K562 (cell line): ENCODE measurements around the gene SIRT7. TPM values are rescaled to one million over a fixed set of nuclear protein-coding genes. Genes with fewer than 3 reads are reported as not detected.

ENCODE experiments used
- ARID1B ChIP-seq: fragments of 450-650 bp; IDR thresholded peaks from 2 replicates; pipeline ENCODE4 v1.6.1; 2016; ENCODE audit warnings: antibody characterized with exemption, mild to moderate bottlenecking, inconsistent platforms
- ARNT ChIP-seq, 2 experiments: fragments of 450-650 bp; IDR thresholded peaks; 2 replicates each; pipeline ENCODE4 v1.6.1; 2016; ENCODE audit warnings: mild to moderate bottlenecking in 1 of 2
- BDP1 ChIP-seq: IDR thresholded peaks from 3 replicates; pipeline ENCODE4 v1.6.1; 2011; ENCODE audit not compliant: insufficient read length, insufficient read depth
- CREB5 ChIP-seq: fragments of 250-450 bp; sonication (Bioruptor Pico); IDR thresholded peaks from 2 replicates; pipeline ENCODE4 v1.5.0; 2020; ENCODE audit warnings: mild to moderate bottlenecking
- E4F1 ChIP-seq: fragments of 250-450 bp; sonication (Bioruptor Pico); IDR thresholded peaks from 2 replicates; pipeline ENCODE4 v1.5.0; 2021; ENCODE audit warnings: mild to moderate bottlenecking, borderline replicate concordance
- EP300 ChIP-seq: IDR thresholded peaks from 2 replicates; pipeline ENCODE4 v1.6.1; 2012; ENCODE audit warnings: low read length, improper control_type of control experiment
- MEF2A ChIP-seq: IDR thresholded peaks from 2 replicates; pipeline ENCODE4 v1.6.1; 2011; ENCODE audit warnings: low read depth, mild to moderate bottlenecking, low read length, moderate library complexity; ENCODE audit not compliant: control insufficient read depth
- NBN ChIP-seq: fragments of 450-650 bp; IDR thresholded peaks from 2 replicates; pipeline ENCODE4 v1.6.1; 2016; ENCODE audit warnings: low read depth, mild to moderate bottlenecking
- RBBP5 ChIP-seq: fragments of 200-600 bp; sonication (generic); IDR thresholded peaks from 2 replicates; pipeline ENCODE4 v1.6.1; 2012; ENCODE audit warnings: borderline replicate concordance, mild to moderate bottlenecking, low read length, control low read depth, inconsistent platforms; ENCODE audit not compliant: insufficient read depth, poor library complexity, severe bottlenecking
- TBL1XR1 ChIP-seq, 2 experiments: IDR thresholded peaks; 2 replicates each; pipeline ENCODE4 v1.6.1; 2012; ENCODE audit warnings: improper control_type of control experiment in 2 of 2, low read length in 2 of 2, mild to moderate bottlenecking in 1 of 2
- TFAM ChIP-seq: fragments of 250-450 bp; sonication (Bioruptor Pico); conservative IDR thresholded peaks from 2 replicates; pipeline ENCODE4 v1.5.0; 2021; ENCODE audit warnings: mild to moderate bottlenecking, moderate library complexity
- ZC3H11A ChIP-seq: IDR thresholded peaks from 2 replicates; pipeline ENCODE4 v1.6.1; 2012; ENCODE audit warnings: low read depth, low read length, improper control_type of control experiment
- ZNF224 ChIP-seq: sonication (generic); formaldehyde crosslinking; IDR thresholded peaks from 2 replicates; pipeline ENCODE4 v1.8.0; 2022; ENCODE audit warnings: mild to moderate bottlenecking, missing genetic modification reagents
- ZNF717 ChIP-seq: fragments of 250-450 bp; sonication (Bioruptor Pico); IDR thresholded peaks from 2 replicates; pipeline ENCODE4 v1.5.0; 2021
- ZNF740 ChIP-seq, 3 experiments: fragments of 200-800 bp in 1 of 3; sonication (Bioruptor generic) in 1 of 3; sonication (generic) in 1 of 3; formaldehyde crosslinking in 1 of 3; IDR thresholded peaks; 2 replicates each; pipeline versions ENCODE4 v1.6.1 to v1.8.0; 2016 to 2022; ENCODE audit warnings: mild to moderate bottlenecking in 2 of 3, missing compliant biosample characterization in 2 of 3, missing genetic modification characterization in 2 of 3, missing genetic modification reagents in 1 of 3
- polyA plus RNA-seq, 8 experiments: library from polyadenylated mRNA; depleted of rRNA in 4 of 8; stranded (reverse) in 5 of 8; unstranded in 3 of 8; fragments of >200 nt; fragmentation: Nextera tagmentation in 2 of 8; fragmentation: Illumina TruSeq in 1 of 8; extraction: Ambion mirVana in 2 of 8; extraction: Trizol in 1 of 8; gene quantifications; 2 replicates each; pipeline versions ENCODE4 v1.2.1 to v1.2.3, GENCODE V29; 2011 to 2014; ENCODE audit warnings: inconsistent platforms in 1 of 8, missing spikeins in 1 of 8
- total RNA-seq, 7 experiments: library from RNA; depleted of rRNA in 6 of 7; stranded (reverse); fragments of >200 nt in 6 of 7; fragmentation: Illumina TruSeq in 2 of 7; extraction: Trizol in 2 of 7; gene quantifications; 2 replicates each; pipeline versions ENCODE4 v1.2.1 to v1.2.3, GENCODE V29; 2011 to 2021; ENCODE audit warnings: low replicate concordance in 1 of 7
- TF ChIP-seq, protein P1 (sequence below): sonication (generic); formaldehyde crosslinking; IDR thresholded peaks from 2 replicates; pipeline ENCODE4 v1.8.0; 2023; ENCODE audit warnings: mild to moderate bottlenecking, missing genetic modification reagents
- TF ChIP-seq, protein P2 (sequence below): sonication (generic); formaldehyde crosslinking; IDR thresholded peaks from 2 replicates; pipeline ENCODE4 v1.8.0; 2022; ENCODE audit warnings: mild to moderate bottlenecking, missing genetic modification reagents

SIRT7 gene
- total and polyA plus RNA-seq, 9 of the 15 experiments (the other 6 are each of a cell fraction or from before 2014, with no cell fraction given) = 1.6 to 54.8 (median 20.3) TPM

DNA sequence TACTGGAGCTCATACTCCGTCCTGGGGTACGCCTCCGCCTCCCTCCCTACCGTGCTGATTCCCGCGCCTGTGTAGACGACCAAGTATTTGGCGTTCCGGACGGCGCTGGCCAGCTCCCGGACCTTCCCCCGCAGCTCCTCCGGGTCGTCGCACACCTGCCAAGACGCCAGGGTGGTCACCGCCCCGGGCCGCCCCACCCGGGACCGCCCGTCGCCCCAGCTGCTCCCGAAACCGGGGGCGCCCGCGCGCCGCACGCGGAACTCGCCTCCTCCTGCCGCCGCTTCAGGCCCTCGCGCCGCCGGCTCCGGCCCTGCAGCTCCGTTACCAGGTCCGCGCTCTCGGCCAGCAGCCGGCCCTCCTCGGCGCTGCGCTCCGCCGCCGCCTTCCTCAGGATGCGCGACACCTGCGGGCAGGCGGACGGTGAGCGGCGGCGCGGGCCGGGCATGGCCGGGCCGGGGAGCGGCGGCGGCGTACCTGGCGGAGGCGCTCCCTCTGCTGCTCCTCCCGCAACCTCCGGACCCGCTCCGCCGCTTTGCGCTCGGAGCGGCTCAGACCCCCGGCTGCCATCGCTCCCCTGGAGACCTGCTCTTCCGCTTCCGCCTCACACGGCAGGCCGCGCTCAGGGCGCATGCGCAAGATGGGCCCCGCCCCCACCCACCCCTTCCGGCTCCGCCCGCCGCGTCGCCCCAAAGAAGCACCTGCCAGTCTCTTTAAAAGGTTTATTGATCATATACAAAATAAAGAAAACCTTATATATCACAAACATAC is at the start of gene SIRT7 (continued):
- TF ChIP-seq CREB5 (no peak), ARID1B (no peak), TFAM (CRISPR knock-in tag) (no peak), MEF2A (no peak), ZC3H11A (no peak), E4F1 (CRISPR knock-in tag) (no peak), BDP1 (no peak), ZNF717 (CRISPR knock-in tag) (no peak), NBN (no peak), TBL1XR1 (IDR thresholded peaks at IDR 0.05; ENCODE audit: low read length in 2 of 2) (no peak), ZNF224 (no peak), RBBP5 (peak; percentile 95), EP300 (no peak), ARNT (IDR thresholded peaks at IDR 0.05) (no peak), ZNF740 (CRISPR knock-in tag; IDR thresholded peaks at IDR 0.05) (no peak), ZNF740 (tag; IDR thresholded peaks at IDR 0.05) (no peak)
- TF ChIP-seq, protein P1, sequence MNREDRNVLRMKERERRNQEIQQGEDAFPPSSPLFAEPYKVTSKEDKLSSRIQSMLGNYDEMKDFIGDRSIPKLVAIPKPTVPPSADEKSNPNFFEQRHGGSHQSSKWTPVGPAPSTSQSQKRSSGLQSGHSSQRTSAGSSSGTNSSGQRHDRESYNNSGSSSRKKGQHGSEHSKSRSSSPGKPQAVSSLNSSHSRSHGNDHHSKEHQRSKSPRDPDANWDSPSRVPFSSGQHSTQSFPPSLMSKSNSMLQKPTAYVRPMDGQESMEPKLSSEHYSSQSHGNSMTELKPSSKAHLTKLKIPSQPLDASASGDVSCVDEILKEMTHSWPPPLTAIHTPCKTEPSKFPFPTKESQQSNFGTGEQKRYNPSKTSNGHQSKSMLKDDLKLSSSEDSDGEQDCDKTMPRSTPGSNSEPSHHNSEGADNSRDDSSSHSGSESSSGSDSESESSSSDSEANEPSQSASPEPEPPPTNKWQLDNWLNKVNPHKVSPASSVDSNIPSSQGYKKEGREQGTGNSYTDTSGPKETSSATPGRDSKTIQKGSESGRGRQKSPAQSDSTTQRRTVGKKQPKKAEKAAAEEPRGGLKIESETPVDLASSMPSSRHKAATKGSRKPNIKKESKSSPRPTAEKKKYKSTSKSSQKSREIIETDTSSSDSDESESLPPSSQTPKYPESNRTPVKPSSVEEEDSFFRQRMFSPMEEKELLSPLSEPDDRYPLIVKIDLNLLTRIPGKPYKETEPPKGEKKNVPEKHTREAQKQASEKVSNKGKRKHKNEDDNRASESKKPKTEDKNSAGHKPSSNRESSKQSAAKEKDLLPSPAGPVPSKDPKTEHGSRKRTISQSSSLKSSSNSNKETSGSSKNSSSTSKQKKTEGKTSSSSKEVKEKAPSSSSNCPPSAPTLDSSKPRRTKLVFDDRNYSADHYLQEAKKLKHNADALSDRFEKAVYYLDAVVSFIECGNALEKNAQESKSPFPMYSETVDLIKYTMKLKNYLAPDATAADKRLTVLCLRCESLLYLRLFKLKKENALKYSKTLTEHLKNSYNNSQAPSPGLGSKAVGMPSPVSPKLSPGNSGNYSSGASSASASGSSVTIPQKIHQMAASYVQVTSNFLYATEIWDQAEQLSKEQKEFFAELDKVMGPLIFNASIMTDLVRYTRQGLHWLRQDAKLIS = 0 out of 2 replicates have a peak, but pooled peaks have one; percentile 19
- TF ChIP-seq, protein P2, sequence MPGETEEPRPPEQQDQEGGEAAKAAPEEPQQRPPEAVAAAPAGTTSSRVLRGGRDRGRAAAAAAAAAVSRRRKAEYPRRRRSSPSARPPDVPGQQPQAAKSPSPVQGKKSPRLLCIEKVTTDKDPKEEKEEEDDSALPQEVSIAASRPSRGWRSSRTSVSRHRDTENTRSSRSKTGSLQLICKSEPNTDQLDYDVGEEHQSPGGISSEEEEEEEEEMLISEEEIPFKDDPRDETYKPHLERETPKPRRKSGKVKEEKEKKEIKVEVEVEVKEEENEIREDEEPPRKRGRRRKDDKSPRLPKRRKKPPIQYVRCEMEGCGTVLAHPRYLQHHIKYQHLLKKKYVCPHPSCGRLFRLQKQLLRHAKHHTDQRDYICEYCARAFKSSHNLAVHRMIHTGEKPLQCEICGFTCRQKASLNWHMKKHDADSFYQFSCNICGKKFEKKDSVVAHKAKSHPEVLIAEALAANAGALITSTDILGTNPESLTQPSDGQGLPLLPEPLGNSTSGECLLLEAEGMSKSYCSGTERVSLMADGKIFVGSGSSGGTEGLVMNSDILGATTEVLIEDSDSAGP (CRISPR knock-in tag) = no peak
